HG03571 (cell line): ENCODE results near the gene PDGFD.
"Not testable (repeated sequence)": the region's sequence is repeated elsewhere in the genome, so short reads cannot be mapped to it uniquely, and the experiment has no call there.

Source experiments
- ATAC-seq: cut with Tn5 transposase; IDR thresholded peaks from one replicate; pipeline ENCODE4 v1.9.1; 2021; ENCODE audit not compliant: unreplicated experiment

PDGFD gene

GRCh38 chr11:104057908-104058307, 106.0 kb downstream of the PDGFD start:
- no peak for ATAC-seq

GRCh38 chr11:104055596-104055995, 108.4 kb downstream of the PDGFD start:
- no peak for ATAC-seq

DNA sequence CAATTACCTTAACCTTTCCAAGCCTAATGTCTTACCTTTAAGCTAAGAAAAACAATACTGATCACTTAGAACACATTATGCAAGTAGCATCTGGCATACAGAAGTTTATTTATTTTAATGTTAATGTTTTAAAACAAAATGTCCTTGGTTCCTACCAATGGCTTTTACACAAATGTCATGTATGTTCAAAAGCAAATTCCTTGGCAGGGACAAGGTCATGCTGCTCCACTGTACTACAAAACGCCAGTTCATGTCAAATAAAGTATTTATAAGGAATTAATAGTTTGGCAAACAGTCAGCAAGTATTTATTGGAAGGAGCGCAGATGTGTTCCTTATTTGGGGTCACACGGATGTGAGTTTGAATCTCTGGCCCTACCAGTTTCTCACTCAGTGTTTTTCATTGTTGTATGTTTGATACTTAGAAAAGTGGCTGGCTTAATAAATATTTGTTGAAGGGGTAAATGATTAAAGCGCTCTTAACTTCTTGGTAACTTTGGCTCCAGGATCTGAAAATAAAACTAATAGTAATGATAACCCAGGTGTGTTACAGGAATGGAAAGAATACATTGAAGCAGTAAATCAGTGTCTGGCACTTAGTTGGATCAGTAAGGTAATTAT, 108.9 kb downstream of the PDGFD start:
- no peak for ATAC-seq

- ATAC-seq = no peak
Measured at GRCh38 chr11:104053743-104054478, 110.0 kb downstream of the PDGFD start.

- no peak for ATAC-seq
Measured at GRCh38 chr11:104051778-104052177, 112.2 kb downstream of the PDGFD start.

GRCh38 chr11:104049116-104049515, 114.8 kb downstream of the PDGFD start:
- no peak for ATAC-seq

GRCh38 chr11:104046858-104047257, 117.1 kb downstream of the PDGFD start:
- not testable (repeated sequence) for ATAC-seq

GRCh38 chr11:104046331-104046730, 117.6 kb downstream of the PDGFD start:
- no peak for ATAC-seq

GRCh38 chr11:104043678-104044239, 120.2 kb downstream of the PDGFD start:
- ATAC-seq = no peak

DNA sequence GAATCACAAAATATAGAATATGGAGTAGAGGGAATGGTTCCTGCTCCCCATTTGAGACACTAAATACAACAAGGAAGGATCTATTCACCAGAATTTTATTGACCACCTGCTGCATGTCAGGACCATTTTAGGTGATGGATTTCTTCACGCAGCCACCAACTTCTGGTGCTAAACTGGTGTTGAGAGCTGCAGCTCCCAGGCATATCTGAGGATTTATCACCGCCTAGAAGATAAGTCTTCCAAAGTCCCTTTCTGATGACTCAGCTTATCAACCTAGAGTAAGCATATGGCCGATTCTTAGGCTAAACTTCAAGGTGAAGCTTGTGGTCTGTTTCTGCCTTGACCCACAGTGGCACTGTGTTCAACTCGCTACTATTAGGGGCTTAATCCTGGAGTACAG, 120.8 kb downstream of the PDGFD start:
- ATAC-seq = no peak

GRCh38 chr11:104041792-104042191, 122.2 kb downstream of the PDGFD start:
- no peak for ATAC-seq

GRCh38 chr11:104036995-104037394, 127.0 kb downstream of the PDGFD start:
- ATAC-seq = no peak

DNA sequence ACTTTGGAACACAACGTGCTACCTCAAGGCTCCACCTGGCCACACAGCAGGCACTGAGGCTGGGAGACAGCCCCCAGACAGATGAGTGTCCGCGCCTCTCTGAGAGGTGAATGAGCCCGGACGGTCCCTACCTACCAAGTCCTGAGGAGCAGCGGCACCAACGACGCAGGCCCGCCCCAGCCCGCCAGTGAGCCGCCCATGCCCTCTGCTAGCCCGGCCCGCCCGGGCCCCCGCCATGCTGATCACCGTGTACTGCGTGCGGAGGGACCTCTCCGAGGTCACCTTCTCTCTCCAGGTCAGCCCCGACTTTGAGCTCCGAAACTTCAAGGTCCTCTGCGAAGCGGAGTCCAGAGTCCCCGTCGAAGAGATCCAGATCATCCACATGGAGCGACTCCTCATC, 127.4 kb downstream of the PDGFD start, which contains the start of gene DDI1:
TSS of gene DDI1 (plus strand) at position 53 of the 400 bp plus-strand sequence. CDS start at position 236, 183 bp downstream.
- no peak for ATAC-seq

GRCh38 chr11:104033561-104033960, 130.4 kb downstream of the PDGFD start:
- ATAC-seq = no peak

GRCh38 chr11:104033134-104033533, 130.8 kb downstream of the PDGFD start:
- no peak for ATAC-seq

DNA sequence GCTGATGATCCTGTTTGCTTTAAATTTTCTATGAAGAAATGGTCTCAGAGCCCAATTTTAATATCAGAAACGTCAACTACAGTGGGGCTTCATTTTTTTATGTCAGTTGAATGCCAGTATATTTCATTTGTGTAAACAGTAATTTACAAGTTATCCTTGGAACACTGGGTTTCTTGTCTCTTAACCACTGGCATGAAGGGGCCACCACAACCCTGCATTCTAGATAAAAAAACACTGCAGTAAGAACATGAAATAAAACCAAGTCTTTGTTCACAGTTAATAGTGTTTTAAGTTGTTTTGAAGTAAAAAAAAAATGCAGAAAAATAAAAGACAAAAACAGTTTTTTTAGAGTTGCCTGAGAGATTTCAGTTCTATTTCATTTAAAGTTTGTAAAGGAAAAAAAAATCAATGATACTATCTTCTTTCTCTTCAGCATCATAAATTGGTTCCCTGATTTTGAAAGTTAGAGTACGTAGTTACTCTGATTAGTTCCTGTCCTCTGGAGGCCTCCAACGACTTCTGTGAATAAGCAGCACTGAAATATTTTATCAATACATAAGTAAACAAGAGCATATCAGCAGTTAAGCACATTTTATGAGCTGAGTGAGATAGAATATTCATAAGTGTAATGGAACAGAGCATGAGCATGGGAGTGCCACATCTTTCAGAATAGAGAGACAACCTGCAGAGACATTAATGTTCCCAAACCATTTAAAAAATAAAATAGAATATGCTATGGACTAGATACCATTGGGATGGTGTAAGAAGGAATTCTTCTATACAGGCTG, 135.3 kb downstream of the PDGFD start:
- no peak for ATAC-seq

DNA sequence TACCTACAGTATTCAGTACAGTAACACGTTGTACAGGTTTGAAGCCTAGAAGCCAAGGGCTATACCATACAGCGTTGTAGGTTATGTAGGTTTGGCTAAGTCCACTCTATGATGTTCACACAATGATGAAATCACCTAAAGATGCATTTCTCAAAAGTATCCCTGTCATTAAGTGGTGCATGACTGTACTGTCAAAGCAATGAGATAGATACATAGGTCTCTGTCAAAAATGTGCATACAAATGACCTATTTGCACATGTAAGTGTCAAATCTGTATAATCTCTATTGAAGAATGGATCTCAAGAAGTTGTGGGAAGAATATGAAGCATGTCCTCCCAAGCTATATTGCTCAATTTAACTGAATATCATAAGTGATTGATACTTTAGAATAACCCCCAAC, 139.4 kb downstream of the PDGFD start:
- ATAC-seq = no peak

GRCh38 chr11:104015649-104016415, 148.1 kb downstream of the PDGFD start:
- peak; percentile 72 for ATAC-seq

GRCh38 chr11:104011044-104011443, 152.9 kb downstream of the PDGFD start:
- no peak for ATAC-seq

DNA sequence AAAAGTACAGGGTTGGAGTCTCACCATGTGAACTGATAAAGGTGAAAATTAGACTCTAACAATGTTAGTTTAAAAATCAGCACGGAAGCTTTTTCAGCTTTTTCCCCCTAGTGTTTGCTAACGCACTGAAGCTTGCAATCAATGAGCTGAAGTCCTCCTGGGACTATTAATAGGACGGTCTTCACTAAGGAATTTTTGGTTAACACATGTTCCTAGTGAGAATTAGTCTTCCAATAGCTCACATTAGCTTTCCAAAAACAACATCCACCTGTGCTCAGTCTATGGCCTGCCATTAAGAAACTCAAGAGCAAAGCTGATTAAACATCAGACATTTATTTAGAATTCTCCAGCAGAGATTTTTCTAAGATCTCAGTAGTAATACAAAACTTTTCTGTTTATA, 154.2 kb downstream of the PDGFD start:
- ATAC-seq = no peak
